H9 (cell line): ENCODE measurements around the gene LITAF. TPM values are rescaled to one million over a fixed set of nuclear protein-coding genes. Genes with fewer than 3 reads are reported as not detected.

ENCODE experiments used
- DNase-seq: peaks from one replicate; pipeline ENCODE4 v3.0.0-alpha.2; 2017
- H2AFZ ChIP-seq: one replicate; pipeline ENCODE4 v1.6.1; 2013; ENCODE audit warnings: mild to moderate bottlenecking, low read length, control low read depth, moderate library complexity
- H2AK5ac ChIP-seq: 2 replicates; pipeline ENCODE4 v1.6.1; 2013; ENCODE audit warnings: low read length, control low read depth, mixed read lengths; ENCODE audit not compliant: insufficient read length
- H2BK120ac ChIP-seq: one replicate; pipeline ENCODE4 v1.6.1; 2013; ENCODE audit warnings: low read depth, mild to moderate bottlenecking, low read length, control low read depth, inconsistent platforms; ENCODE audit not compliant: poor library complexity, severe bottlenecking
- H2BK12ac ChIP-seq: 2 replicates; pipeline ENCODE4 v1.6.1; 2013; ENCODE audit warnings: low read length, control low read depth, mixed read lengths, low read depth; ENCODE audit not compliant: insufficient read length
- H2BK15ac ChIP-seq: 2 replicates; pipeline ENCODE4 v1.6.1; 2013; ENCODE audit warnings: low read depth, low read length, control low read depth
- H2BK20ac ChIP-seq: one replicate; pipeline ENCODE4 v1.6.1; 2013; ENCODE audit warnings: low read depth, mild to moderate bottlenecking, low read length, control low read depth, inconsistent platforms; ENCODE audit not compliant: poor library complexity, severe bottlenecking
- H2BK5ac ChIP-seq: 2 replicates; pipeline ENCODE4 v1.6.1; 2013; ENCODE audit warnings: low read length, control low read depth, mixed read lengths; ENCODE audit not compliant: insufficient read length
- H3K14ac ChIP-seq: 2 replicates; pipeline ENCODE4 v1.6.1; 2013; ENCODE audit warnings: low read length, control low read depth; ENCODE audit not compliant: insufficient read depth
- H3K18ac ChIP-seq: 2 replicates; pipeline ENCODE4 v1.6.1; 2013; ENCODE audit warnings: low read depth, mild to moderate bottlenecking, mixed read lengths, low read length, control low read depth; ENCODE audit not compliant: insufficient read length
- H3K23ac ChIP-seq: 2 replicates; pipeline ENCODE4 v1.6.1; 2013; ENCODE audit warnings: low read length, control low read depth, mixed read lengths, low read depth; ENCODE audit not compliant: insufficient read length
- H3K23me2 ChIP-seq: 2 replicates; pipeline ENCODE4 v1.6.1; 2013; ENCODE audit warnings: low read depth, mild to moderate bottlenecking, mixed read lengths, low read length, control low read depth; ENCODE audit not compliant: insufficient read length, poor library complexity, severe bottlenecking
- H3K27ac ChIP-seq: 2 replicates; pipeline ENCODE4 v1.5.1; 2013; ENCODE audit warnings: low read length, control low read depth, mixed read lengths, low read depth; ENCODE audit not compliant: insufficient read length
- H3K27me3 ChIP-seq: 2 replicates; pipeline ENCODE4 v1.6.1; 2013; ENCODE audit warnings: low read length, control low read depth, inconsistent platforms; ENCODE audit not compliant: insufficient read depth
- H3K4ac ChIP-seq: 2 replicates; pipeline ENCODE4 v1.6.1; 2013; ENCODE audit warnings: low read depth, mild to moderate bottlenecking, control low read depth, inconsistent platforms, low read length, moderate library complexity
- H3K4me1 ChIP-seq: 2 replicates; pipeline ENCODE4 v1.6.1; 2013; ENCODE audit warnings: low read length, control low read depth, inconsistent platforms; ENCODE audit not compliant: insufficient read depth
- H3K4me2 ChIP-seq: 2 replicates; pipeline ENCODE4 v1.6.1; 2013; ENCODE audit warnings: low read length, control low read depth, mixed read lengths; ENCODE audit not compliant: insufficient read length, insufficient read depth
- H3K56ac ChIP-seq: 2 replicates; pipeline ENCODE4 v1.6.1; 2013; ENCODE audit warnings: low read depth, mild to moderate bottlenecking, mixed read lengths, low read length, control low read depth; ENCODE audit not compliant: insufficient read length
- H3K79me1 ChIP-seq: 2 replicates; pipeline ENCODE4 v1.6.1; 2013; ENCODE audit warnings: low read depth, mild to moderate bottlenecking, moderate library complexity, low read length, control low read depth, inconsistent platforms; ENCODE audit not compliant: insufficient read depth, poor library complexity, severe bottlenecking
- H3K79me2 ChIP-seq: 2 replicates; pipeline ENCODE4 v1.6.1; 2013; ENCODE audit warnings: low read length, control low read depth, inconsistent platforms; ENCODE audit not compliant: insufficient read depth
- H3K9ac ChIP-seq: 2 replicates; pipeline ENCODE4 v1.6.1; 2013; ENCODE audit warnings: low read length, control low read depth, mixed read lengths; ENCODE audit not compliant: insufficient read length; ENCODE audit errors: extremely low read depth
- H3K9me3 ChIP-seq: one replicate; pipeline ENCODE4 v1.6.1; 2013; ENCODE audit warnings: low read depth, low read length, inconsistent platforms; ENCODE audit not compliant: control insufficient read depth
- H3T11ph ChIP-seq: one replicate; pipeline ENCODE4 v1.6.1; 2013; ENCODE audit warnings: mild to moderate bottlenecking, low read length, control low read depth, inconsistent platforms
- H4K20me1 ChIP-seq: one replicate; pipeline ENCODE4 v1.6.1; 2013; ENCODE audit not compliant: control insufficient read depth, insufficient read length, insufficient read depth
- H4K5ac ChIP-seq: 2 replicates; pipeline ENCODE4 v1.6.1; 2013; ENCODE audit warnings: low read depth, mild to moderate bottlenecking, mixed read lengths, low read length, control low read depth; ENCODE audit not compliant: insufficient read length
- H4K8ac ChIP-seq: replicated peaks from 2 replicates; pipeline ENCODE4 v1.6.1; 2013; ENCODE audit warnings: low read length, control low read depth, mixed read lengths, low read depth; ENCODE audit not compliant: insufficient read length
- H4K91ac ChIP-seq: 2 replicates; pipeline ENCODE4 v1.6.1; 2013; ENCODE audit warnings: low read depth, mild to moderate bottlenecking, moderate library complexity, mixed read lengths, low read length, control low read depth; ENCODE audit not compliant: insufficient read length
- H3K27ac Mint-ChIP-seq, 3 experiments: 2 replicates in 2 of 3; 3 replicates in 1 of 3; pipeline ENCODE4 v1.8.0; 2020 to 2021; ENCODE audit warnings: mixed read lengths in 3 of 3, mild to moderate bottlenecking in 1 of 3, moderate library complexity in 1 of 3
- H3K27me3 Mint-ChIP-seq: 2 replicates; pipeline ENCODE4 v1.8.0; 2021; ENCODE audit warnings: low read depth, mild to moderate bottlenecking, moderate library complexity, mixed read lengths
- H3K36me3 Mint-ChIP-seq, 3 experiments: 2 replicates in 2 of 3; 3 replicates in 1 of 3; pipeline ENCODE4 v1.8.0; 2020 to 2021; ENCODE audit warnings: low read depth in 3 of 3, mixed read lengths in 3 of 3; ENCODE audit not compliant: insufficient read depth in 1 of 3
- H3K4me1 Mint-ChIP-seq, 2 experiments: 2 replicates each; pipeline ENCODE4 v1.8.0; 2020; ENCODE audit warnings: mixed read lengths in 2 of 2
- H3K4me3 Mint-ChIP-seq, 2 experiments: 2 replicates in 1 of 2; 3 replicates in 1 of 2; pipeline ENCODE4 v1.8.0; 2020 to 2021; ENCODE audit warnings: mild to moderate bottlenecking in 2 of 2, mixed read lengths in 2 of 2, moderate library complexity in 1 of 2
- H3K9me3 Mint-ChIP-seq, 2 experiments: 2 replicates in 1 of 2; 3 replicates in 1 of 2; pipeline ENCODE4 v1.8.0; 2020; ENCODE audit warnings: mild to moderate bottlenecking in 2 of 2, mixed read lengths in 2 of 2, moderate library complexity in 1 of 2
- WGBS: extraction: QIAGEN DNeasy Blood & Tissue Kit; methylation state at CpG from one replicate; pipeline ENCODE4 v1.1.7; 2013; ENCODE audit warnings: missing lambda C conversion rate, low lambda C conversion rate, mixed read lengths; ENCODE audit not compliant: insufficient read length; ENCODE audit errors: extremely low coverage; 5-methylcytosine and 5-hydroxymethylcytosine counted together
- total RNA-seq: library from RNA; stranded (reverse); gene quantifications from 2 replicates; pipeline ENCODE4 v1.2.1, GENCODE V29; 2021
- TF ChIP-seq, protein P1 (sequence below): fragments of 200-600 bp; sonication (generic); conservative IDR thresholded peaks from 3 replicates; pipeline ENCODE4 v1.8.0; 2021; ENCODE audit warnings: antibody characterized with exemption, mild to moderate bottlenecking

The LITAF gene
- total RNA-seq, 1 experiment from 2014 or later = 249 TPM

GRCh38 chr16:11547118-11547916, 39.4 kb downstream of the LITAF start:
- H2BK20ac ChIP-seq = no peak overlapping the region
- no peak for DNase-seq
- H3T11ph ChIP-seq = no peak overlapping the region
- no peak overlapping the region for H2BK15ac ChIP-seq
- no peaks in the 10 kb centered on the region for H3K79me1 ChIP-seq
- H3K14ac ChIP-seq = no peak overlapping the region
- H2AK5ac ChIP-seq = no peak overlapping the region
- H4K5ac ChIP-seq = no peak overlapping the region
- no peak overlapping the region for H3K27ac ChIP-seq
- H3K4ac ChIP-seq = no peak overlapping the region
- H3K56ac ChIP-seq = no peak overlapping the region
- H3K79me2 ChIP-seq = no peaks in the 10 kb centered on the region
- TF ChIP-seq, protein P1, sequence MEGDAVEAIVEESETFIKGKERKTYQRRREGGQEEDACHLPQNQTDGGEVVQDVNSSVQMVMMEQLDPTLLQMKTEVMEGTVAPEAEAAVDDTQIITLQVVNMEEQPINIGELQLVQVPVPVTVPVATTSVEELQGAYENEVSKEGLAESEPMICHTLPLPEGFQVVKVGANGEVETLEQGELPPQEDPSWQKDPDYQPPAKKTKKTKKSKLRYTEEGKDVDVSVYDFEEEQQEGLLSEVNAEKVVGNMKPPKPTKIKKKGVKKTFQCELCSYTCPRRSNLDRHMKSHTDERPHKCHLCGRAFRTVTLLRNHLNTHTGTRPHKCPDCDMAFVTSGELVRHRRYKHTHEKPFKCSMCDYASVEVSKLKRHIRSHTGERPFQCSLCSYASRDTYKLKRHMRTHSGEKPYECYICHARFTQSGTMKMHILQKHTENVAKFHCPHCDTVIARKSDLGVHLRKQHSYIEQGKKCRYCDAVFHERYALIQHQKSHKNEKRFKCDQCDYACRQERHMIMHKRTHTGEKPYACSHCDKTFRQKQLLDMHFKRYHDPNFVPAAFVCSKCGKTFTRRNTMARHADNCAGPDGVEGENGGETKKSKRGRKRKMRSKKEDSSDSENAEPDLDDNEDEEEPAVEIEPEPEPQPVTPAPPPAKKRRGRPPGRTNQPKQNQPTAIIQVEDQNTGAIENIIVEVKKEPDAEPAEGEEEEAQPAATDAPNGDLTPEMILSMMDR = no peak
- no peak overlapping the region for H4K8ac ChIP-seq
- H3K23ac ChIP-seq = no peak overlapping the region
- H3K9ac ChIP-seq = no peak overlapping the region
- Mint-ChIP-seq H3K4me1 (peaks cover 10 to 11% of the 10 kb centered on the region in 2 experiments), H3K27ac (no peak overlapping the region; a peak in 1 of 7 replicates), H3K36me3 (peaks cover 18 to 53% (median 43%) of the 10 kb centered on the region in 3 experiments), H3K4me3 (no peak overlapping the region), H3K27me3 (no peaks in the 10 kb centered on the region), H3K9me3 (peaks cover 0 to 3% of the 10 kb centered on the region in 2 experiments; a peak in 2 of 5 replicates)
- H4K20me1 ChIP-seq = no peaks in the 10 kb centered on the region
- H3K9me3 ChIP-seq = no peaks in the 10 kb centered on the region
- no peak overlapping the region for H2BK5ac ChIP-seq
- no CpG with 5 or more reads among the region's 13 CpGs for WGBS
- H2BK12ac ChIP-seq = no peak overlapping the region
- no peak overlapping the region for H3K18ac ChIP-seq
- H3K4me2 ChIP-seq = no peak overlapping the region
- no peaks in the 10 kb centered on the region for H3K23me2 ChIP-seq
- no peak overlapping the region for H2AFZ ChIP-seq
- no peak overlapping the region for H2BK120ac ChIP-seq
- H3K4me1 ChIP-seq = no peaks in the 10 kb centered on the region
- no peak overlapping the region for H4K91ac ChIP-seq
- no peaks in the 10 kb centered on the region for H3K27me3 ChIP-seq
